ENCODE measurements around the gene RASGRP3. TPM values are rescaled to one million over a fixed set of nuclear protein-coding genes. Genes with fewer than 3 reads are reported as not detected.

RASGRP3 gene
- total and polyA plus RNA-seq, 2 of the 13 experiments (the other 11 are each of a cell fraction or from before 2014, with no cell fraction given): 0.01 TPM; not detected in 1

DNA sequence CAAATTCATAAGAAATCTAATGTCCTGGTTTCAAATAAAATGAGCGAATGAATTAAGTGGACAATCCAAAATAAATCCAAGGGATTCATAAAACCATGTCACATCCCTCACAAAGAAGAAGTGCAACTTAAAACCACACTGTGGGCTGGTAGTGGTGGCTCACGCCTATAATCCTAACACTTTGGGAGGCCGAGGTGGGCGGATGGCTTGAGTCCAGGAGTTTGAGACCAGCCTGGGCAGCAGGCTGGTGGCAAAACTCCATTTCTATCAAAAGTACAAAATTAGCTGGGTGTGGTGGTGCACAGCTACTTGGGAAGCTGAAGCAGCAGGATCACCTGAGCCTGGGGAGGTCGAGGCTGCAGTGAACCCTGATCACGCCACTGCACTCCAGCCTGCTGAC lies 97.2 kb downstream of the RASGRP3 start (continued):
- TF ChIP-seq, protein P1, sequence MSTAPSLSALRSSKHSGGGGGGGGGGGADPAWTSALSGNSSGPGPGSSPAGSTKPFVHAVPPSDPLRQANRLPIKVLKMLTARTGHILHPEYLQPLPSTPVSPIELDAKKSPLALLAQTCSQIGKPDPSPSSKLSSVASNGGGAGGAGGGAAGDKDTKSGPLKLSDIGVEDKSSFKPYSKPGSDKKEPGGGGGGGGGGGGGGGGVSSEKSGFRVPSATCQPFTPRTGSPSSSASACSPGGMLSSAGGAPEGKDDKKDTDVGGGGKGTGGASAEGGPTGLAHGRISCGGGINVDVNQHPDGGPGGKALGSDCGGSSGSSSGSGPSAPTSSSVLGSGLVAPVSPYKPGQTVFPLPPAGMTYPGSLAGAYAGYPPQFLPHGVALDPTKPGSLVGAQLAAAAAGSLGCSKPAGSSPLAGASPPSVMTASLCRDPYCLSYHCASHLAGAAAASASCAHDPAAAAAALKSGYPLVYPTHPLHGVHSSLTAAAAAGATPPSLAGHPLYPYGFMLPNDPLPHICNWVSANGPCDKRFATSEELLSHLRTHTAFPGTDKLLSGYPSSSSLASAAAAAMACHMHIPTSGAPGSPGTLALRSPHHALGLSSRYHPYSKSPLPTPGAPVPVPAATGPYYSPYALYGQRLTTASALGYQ (CRISPR knock-in tag; IDR thresholded peaks at IDR 0.05): no peak
- TF ChIP-seq HNRNPK (IDR thresholded peaks at IDR 0.05; ENCODE audit: low read depth, low read length, poor library complexity, severe bottlenecking): no peak
- TF ChIP-seq ZNF562 (CRISPR knock-in tag; IDR thresholded peaks at IDR 0.05; ENCODE audit: borderline replicate concordance): no peak
- TF ChIP-seq ZNF160 (CRISPR knock-in tag; IDR thresholded peaks at IDR 0.05): no peak
- TF ChIP-seq ZNF431 (CRISPR knock-in tag; IDR thresholded peaks at IDR 0.05; ENCODE audit: borderline replicate concordance, low read depth): no peak

DNA sequence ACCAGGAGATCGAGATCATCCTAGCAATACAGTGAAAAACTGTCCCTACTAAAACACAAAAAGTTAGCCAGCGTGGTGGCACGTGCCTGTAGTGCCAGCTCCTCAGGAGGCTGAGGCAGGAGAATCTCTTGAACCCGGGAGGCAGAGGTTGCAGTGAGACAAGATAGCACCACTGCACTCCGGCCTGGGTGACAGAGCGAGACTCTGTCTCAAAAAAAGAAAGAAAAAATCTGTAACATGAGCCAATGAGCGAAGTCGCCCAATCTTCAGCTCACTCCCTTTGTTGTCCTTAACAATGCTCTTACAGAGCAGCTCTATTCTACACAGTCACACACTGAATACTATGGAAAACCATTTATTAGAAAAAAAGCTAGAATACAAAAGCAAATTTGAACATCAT lies 100.6 kb downstream of the RASGRP3 start:
- H3K27ac ChIP-seq (ENCODE audit: extremely low read length, insufficient read depth, low read length): no peak overlapping the region
- ChIA-PET CTCF (ENCODE audit: low intra/inter-chr PET ratio, low total read pairs) (no interaction called here), POLR2A (no interaction called here)
- DNase-seq (ENCODE audit: low spot score): no peak
- H3K36me3 ChIP-seq (replicated peaks in 1 of 2; ENCODE audit: control insufficient read depth in 1 of 2, insufficient read depth in 2 of 2, low read length in 2 of 2): no peaks in the 10 kb centered on the region
- no TSS peak for BruUV-seq (replicated peaks)
- no peaks in the 10 kb centered on the region for H3K4me1 ChIP-seq (ENCODE audit: insufficient read depth, low read length)
- 94% methylated on average over 8 of the region's 8 CpGs for WGBS (ENCODE audit: low lambda C conversion rate)
- TF ChIP-seq SYNCRIP (IDR thresholded peaks at IDR 0.05; ENCODE audit: insufficient read depth, low read depth, low read length): no peak
- TF ChIP-seq ZNF781 (CRISPR knock-in tag; IDR thresholded peaks at IDR 0.05; ENCODE audit: borderline replicate concordance, not compliant biosample characterization): no peak
- TF ChIP-seq KDM1A (CRISPR knock-in tag; IDR thresholded peaks at IDR 0.05): no peak
- no peak for TF ChIP-seq RFX1 (IDR thresholded peaks at IDR 0.05)
- TF ChIP-seq, protein P2, sequence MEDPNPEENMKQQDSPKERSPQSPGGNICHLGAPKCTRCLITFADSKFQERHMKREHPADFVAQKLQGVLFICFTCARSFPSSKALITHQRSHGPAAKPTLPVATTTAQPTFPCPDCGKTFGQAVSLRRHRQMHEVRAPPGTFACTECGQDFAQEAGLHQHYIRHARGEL (CRISPR knock-in tag; IDR thresholded peaks at IDR 0.05): no peak
- TF ChIP-seq, protein P3, sequence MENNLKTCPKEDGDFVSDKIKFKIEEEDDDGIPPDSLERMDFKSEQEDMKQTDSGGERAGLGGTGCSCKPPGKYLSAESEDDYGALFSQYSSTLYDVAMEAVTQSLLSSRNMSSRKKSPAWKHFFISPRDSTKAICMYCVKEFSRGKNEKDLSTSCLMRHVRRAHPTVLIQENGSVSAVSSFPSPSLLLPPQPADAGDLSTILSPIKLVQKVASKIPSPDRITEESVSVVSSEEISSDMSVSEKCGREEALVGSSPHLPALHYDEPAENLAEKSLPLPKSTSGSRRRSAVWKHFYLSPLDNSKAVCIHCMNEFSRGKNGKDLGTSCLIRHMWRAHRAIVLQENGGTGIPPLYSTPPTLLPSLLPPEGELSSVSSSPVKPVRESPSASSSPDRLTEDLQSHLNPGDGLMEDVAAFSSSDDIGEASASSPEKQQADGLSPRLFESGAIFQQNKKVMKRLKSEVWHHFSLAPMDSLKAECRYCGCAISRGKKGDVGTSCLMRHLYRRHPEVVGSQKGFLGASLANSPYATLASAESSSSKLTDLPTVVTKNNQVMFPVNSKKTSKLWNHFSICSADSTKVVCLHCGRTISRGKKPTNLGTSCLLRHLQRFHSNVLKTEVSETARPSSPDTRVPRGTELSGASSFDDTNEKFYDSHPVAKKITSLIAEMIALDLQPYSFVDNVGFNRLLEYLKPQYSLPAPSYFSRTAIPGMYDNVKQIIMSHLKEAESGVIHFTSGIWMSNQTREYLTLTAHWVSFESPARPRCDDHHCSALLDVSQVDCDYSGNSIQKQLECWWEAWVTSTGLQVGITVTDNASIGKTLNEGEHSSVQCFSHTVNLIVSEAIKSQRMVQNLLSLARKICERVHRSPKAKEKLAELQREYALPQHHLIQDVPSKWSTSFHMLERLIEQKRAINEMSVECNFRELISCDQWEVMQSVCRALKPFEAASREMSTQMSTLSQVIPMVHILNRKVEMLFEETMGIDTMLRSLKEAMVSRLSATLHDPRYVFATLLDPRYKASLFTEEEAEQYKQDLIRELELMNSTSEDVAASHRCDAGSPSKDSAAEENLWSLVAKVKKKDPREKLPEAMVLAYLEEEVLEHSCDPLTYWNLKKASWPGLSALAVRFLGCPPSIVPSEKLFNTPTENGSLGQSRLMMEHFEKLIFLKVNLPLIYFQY (CRISPR knock-in tag; IDR thresholded peaks at IDR 0.05; ENCODE audit: borderline replicate concordance): no peak
- TF ChIP-seq TCF12 (IDR thresholded peaks at IDR 0.05): no peak
- no peak for TF ChIP-seq TCF12 (CRISPR knock-in tag; IDR thresholded peaks at IDR 0.05)
- TF ChIP-seq AHR (CRISPR knock-in tag; IDR thresholded peaks at IDR 0.05): no peak
- TF ChIP-seq HDAC1 (CRISPR knock-in tag; IDR thresholded peaks at IDR 0.05): no peak
- no peak for TF ChIP-seq FOXP1 (IDR thresholded peaks at IDR 0.05)
- TF ChIP-seq FOXP1 (CRISPR knock-in tag; IDR thresholded peaks at IDR 0.05): no peak
- H2AFZ ChIP-seq (ENCODE audit: low read length): no peak overlapping the region
- intact Hi-C loops (cut with micrococcal nuclease; ENCODE audit: unreplicated experiment) (no loop called here), in situ Hi-C loops (cut with HindIII; ENCODE audit: extremely low pct_ligation_motif_present, low pct_unique_long_range_greater_than_20kb) (loop anchor here (25.0 kb wide), 1 partner anchor 815 kb away; no protein-coding TSS in a partner anchor)
- FAIRE-seq: no peak
- H3K27me3 ChIP-seq (ENCODE audit: control insufficient read depth in 1 of 2, insufficient read depth in 2 of 2, low read length in 2 of 2): no peaks in the 10 kb centered on the region
- no peak overlapping the region for H3K4me2 ChIP-seq (ENCODE audit: low read depth, low read length)
- no peak overlapping the region for H3K4me3 ChIP-seq (replicated peaks in 1 of 3; ENCODE audit: insufficient read depth in 1 of 3, low read depth in 2 of 3, low read length in 3 of 3)
- no peak overlapping the region for H3K9ac ChIP-seq (ENCODE audit: insufficient read depth, low read depth, low read length)
- ATAC-seq: no peak
- H3K9me3 ChIP-seq (ENCODE audit: low read length): no peaks in the 10 kb centered on the region
- H3K79me2 ChIP-seq (ENCODE audit: insufficient read depth, low read length): no peaks in the 10 kb centered on the region
- H4K20me1 ChIP-seq (ENCODE audit: insufficient read depth, low read length): no peaks in the 10 kb centered on the region
